Body of pancreas (tissue), 4 donors: ENCODE measurements around the gene BAG5. TPM values are rescaled to one million over a fixed set of nuclear protein-coding genes. Genes with fewer than 3 reads are reported as not detected.

Experiments
- ATAC-seq: fragments of 150-250 bp; one replicate; pipeline ENCODE4 v1.9.1; 2016
- DNase-seq, 4 donors: peaks; one replicate each; pipeline ENCODE4 v3.0.0-alpha.2; 2019
- H3K27ac ChIP-seq, 4 donors: fragments of 200-600 bp; sonication (generic); 1 replicate in 3 of 4; 2 replicates in 1 of 4; pipeline versions ENCODE4 v1.5.1 to v1.6.1; 2016 to 2019; ENCODE audit warnings: mild to moderate bottlenecking in 1 of 4, mixed read lengths in 1 of 4, moderate library complexity in 1 of 4
- H3K27me3 ChIP-seq, 2 donors: fragments of 200-600 bp; sonication (generic); one replicate each; pipeline ENCODE4 v1.6.0; 2016; ENCODE audit warnings: mild to moderate bottlenecking in 1 of 2
- H3K36me3 ChIP-seq, 2 donors: fragments of 200-600 bp; sonication (generic); replicated peaks in 1 of 2; 2 replicates each; pipeline ENCODE4 v1.5.1; 2016; ENCODE audit warnings: low read depth in 2 of 2; ENCODE audit not compliant: insufficient read depth in 1 of 2
- H3K4me1 ChIP-seq: fragments of 200-600 bp; sonication (generic); one replicate; pipeline ENCODE4 v1.6.0; 2016
- H3K4me3 ChIP-seq, 2 donors: fragments of 200-600 bp; sonication (generic); 1 replicate in 1 of 2; 2 replicates in 1 of 2; pipeline ENCODE4 v1.5.1; 2016 to 2019
- H3K9me3 ChIP-seq, 3 donors: fragments of 200-600 bp; sonication (generic); 1 replicate in 2 of 3; 2 replicates in 1 of 3; pipeline ENCODE4 v1.5.1; 2016
- POLR2A ChIP-seq, 3 donors: fragments of 450-650 bp; IDR thresholded peaks; one replicate each; pipeline ENCODE4 v1.6.1; 2016; ENCODE audit warnings: antibody characterized with exemption in 3 of 3, mild to moderate bottlenecking in 2 of 3
- WGBS, 2 donors: methylation state at CpG; one replicate each; pipeline ENCODE4 v1.1.5; 2017; 5-methylcytosine and 5-hydroxymethylcytosine counted together
- intact Hi-C: fragments of 100-400 bp; cut with DNase I; formaldehyde crosslinking; loops from one replicate; pipeline ENCODE4 v1.15.1; 2023
- total RNA-seq, 2 donors: library from RNA; depleted of rRNA; stranded (reverse); fragments of >200 nt; gene quantifications; one replicate each; pipeline ENCODE4 v1.1.0, GENCODE V29; 2016
- TF ChIP-seq, protein P1 (sequence below), 7 experiments: fragments of 450-650 bp in 4 of 7; fragments of 200-600 bp in 3 of 7; sonication (generic) in 3 of 7; IDR thresholded peaks; one replicate each; pipeline ENCODE4 v1.5.1; 2016 to 2019; ENCODE audit warnings: antibody characterized with exemption in 7 of 7

Gene BAG5
- total RNA-seq, 2 donors from 2014 or later: 9.9 to 11.9 TPM

GRCh38 chr14:103543140-103543539, 19.3 kb downstream of the BAG5 start:
- ATAC-seq: no peak
- intact Hi-C loops: no loop called here
- Histone ChIP-seq H3K4me3 (no peak overlapping the region), H3K36me3 (no peaks in the 10 kb centered on the region), H3K4me1 (peaks cover 44% of the 10 kb centered on the region), H3K27me3 (no peaks in the 10 kb centered on the region), H3K9me3 (no peaks in the 10 kb centered on the region), H3K27ac (no peak overlapping the region)
- TF ChIP-seq POLR2A (IDR thresholded peaks at IDR 0.05): no peak
- TF ChIP-seq, protein P1, sequence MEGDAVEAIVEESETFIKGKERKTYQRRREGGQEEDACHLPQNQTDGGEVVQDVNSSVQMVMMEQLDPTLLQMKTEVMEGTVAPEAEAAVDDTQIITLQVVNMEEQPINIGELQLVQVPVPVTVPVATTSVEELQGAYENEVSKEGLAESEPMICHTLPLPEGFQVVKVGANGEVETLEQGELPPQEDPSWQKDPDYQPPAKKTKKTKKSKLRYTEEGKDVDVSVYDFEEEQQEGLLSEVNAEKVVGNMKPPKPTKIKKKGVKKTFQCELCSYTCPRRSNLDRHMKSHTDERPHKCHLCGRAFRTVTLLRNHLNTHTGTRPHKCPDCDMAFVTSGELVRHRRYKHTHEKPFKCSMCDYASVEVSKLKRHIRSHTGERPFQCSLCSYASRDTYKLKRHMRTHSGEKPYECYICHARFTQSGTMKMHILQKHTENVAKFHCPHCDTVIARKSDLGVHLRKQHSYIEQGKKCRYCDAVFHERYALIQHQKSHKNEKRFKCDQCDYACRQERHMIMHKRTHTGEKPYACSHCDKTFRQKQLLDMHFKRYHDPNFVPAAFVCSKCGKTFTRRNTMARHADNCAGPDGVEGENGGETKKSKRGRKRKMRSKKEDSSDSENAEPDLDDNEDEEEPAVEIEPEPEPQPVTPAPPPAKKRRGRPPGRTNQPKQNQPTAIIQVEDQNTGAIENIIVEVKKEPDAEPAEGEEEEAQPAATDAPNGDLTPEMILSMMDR (IDR thresholded peaks at IDR 0.05): no peak
- no peak for DNase-seq
- WGBS, 2 donors: 64 to 73% methylated on average over 6 to 7 of the region's 10 CpGs

DNA sequence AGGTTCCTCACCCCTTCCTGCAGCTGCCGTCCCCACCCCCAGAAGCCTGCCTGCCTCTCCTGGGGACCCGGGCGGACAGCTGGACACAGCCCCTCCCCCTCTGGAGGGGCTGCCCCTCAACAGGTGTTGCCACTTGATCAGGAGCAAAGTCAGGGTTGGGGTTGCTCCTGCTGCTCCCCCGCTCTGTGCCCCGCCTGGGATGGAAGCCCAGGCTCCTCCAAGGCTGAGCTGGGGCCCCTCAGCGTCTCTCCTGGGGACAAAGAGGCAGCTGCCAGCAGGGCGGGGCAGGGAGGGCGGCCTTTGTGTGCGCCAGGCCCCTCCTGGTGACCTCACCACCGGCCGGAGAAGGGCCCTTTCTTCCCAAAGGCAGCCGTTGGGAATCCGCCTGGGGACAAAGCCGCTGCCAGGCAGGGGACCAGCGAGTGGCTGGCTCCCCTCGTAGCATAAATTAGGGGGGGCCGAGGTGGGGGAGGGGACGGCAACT, 19.8 kb downstream of the BAG5 start:
- intact Hi-C loops: no loop called here
- H3K9me3 ChIP-seq: no peaks in the 10 kb centered on the region
- no peak overlapping the region for H3K4me3 ChIP-seq
- H3K4me1 ChIP-seq: peaks cover 48% of the 10 kb centered on the region
- no peaks in the 10 kb centered on the region for H3K27me3 ChIP-seq
- no peaks in the 10 kb centered on the region for H3K36me3 ChIP-seq
- no peak for TF ChIP-seq POLR2A (IDR thresholded peaks at IDR 0.05)
- DNase-seq: peak in 2 of 4 donors; percentile 51 to 61
- peak; percentile 16 for ATAC-seq
- H3K27ac ChIP-seq: no peak overlapping the region
- 4 to 11% methylated on average over 4 to 18 of the region's 18 CpGs for WGBS, 2 donors

- WGBS, 2 donors: 58 to 65% methylated on average over 16 to 32 of the region's 33 CpGs
- intact Hi-C loops: no loop called here
- ATAC-seq: no peak
- no peaks in the 10 kb centered on the region for H3K27me3 ChIP-seq
- TF ChIP-seq, protein P1 (IDR thresholded peaks at IDR 0.05): no peak
- TF ChIP-seq POLR2A (IDR thresholded peaks at IDR 0.05): no peak
- no peaks in the 10 kb centered on the region for H3K36me3 ChIP-seq
- no peak for DNase-seq
- no peak overlapping the region for H3K4me3 ChIP-seq
- no peak overlapping the region for H3K27ac ChIP-seq
- H3K4me1 ChIP-seq: peaks cover 48% of the 10 kb centered on the region
- no peaks in the 10 kb centered on the region for H3K9me3 ChIP-seq
Observed at GRCh38 chr14:103541709-103542604, 20.5 kb downstream of the BAG5 start.

GRCh38 chr14:103540821-103541708, 21.4 kb downstream of the BAG5 start:
- no peak for DNase-seq
- Histone ChIP-seq H3K4me1 (peaks cover 48% of the 10 kb centered on the region), H3K27ac (peak overlapping the region in 2 of 4 donors; percentile 30 to 45), H3K9me3 (no peaks in the 10 kb centered on the region), H3K27me3 (no peaks in the 10 kb centered on the region), H3K36me3 (no peaks in the 10 kb centered on the region), H3K4me3 (no peak overlapping the region)
- TF ChIP-seq, protein P1 (IDR thresholded peaks at IDR 0.05): no peak
- TF ChIP-seq POLR2A (IDR thresholded peaks at IDR 0.05): no peak
- intact Hi-C loops: no loop called here
- no peak for ATAC-seq
- 64 to 65% methylated on average over 10 to 17 of the region's 17 CpGs for WGBS, 2 donors
